ENCODE measurements around the gene ADTRP.

GRCh38 chr6:11669696-11670095 lies 108.9 kb downstream of the ADTRP start:
- no peak for TF ChIP-seq ZFP3 (CRISPR knock-in tag; IDR thresholded peaks at IDR 0.05)
- TF ChIP-seq ISL1 (CRISPR knock-in tag; IDR thresholded peaks at IDR 0.05) = no peak
- TF ChIP-seq ESRRG (CRISPR knock-in tag; IDR thresholded peaks at IDR 0.05) = no peak
- no peak for TF ChIP-seq CREB5 (CRISPR knock-in tag; IDR thresholded peaks at IDR 0.05; ENCODE audit: low read depth)
- TF ChIP-seq PATZ1 (CRISPR knock-in tag; IDR thresholded peaks at IDR 0.05; ENCODE audit: borderline replicate concordance) = no peak
- TF ChIP-seq PPARA (CRISPR knock-in tag; IDR thresholded peaks at IDR 0.05; ENCODE audit: borderline replicate concordance) = no peak
- TF ChIP-seq ZFP30 (CRISPR knock-in tag; IDR thresholded peaks at IDR 0.05) = no peak
- TF ChIP-seq, protein P1, sequence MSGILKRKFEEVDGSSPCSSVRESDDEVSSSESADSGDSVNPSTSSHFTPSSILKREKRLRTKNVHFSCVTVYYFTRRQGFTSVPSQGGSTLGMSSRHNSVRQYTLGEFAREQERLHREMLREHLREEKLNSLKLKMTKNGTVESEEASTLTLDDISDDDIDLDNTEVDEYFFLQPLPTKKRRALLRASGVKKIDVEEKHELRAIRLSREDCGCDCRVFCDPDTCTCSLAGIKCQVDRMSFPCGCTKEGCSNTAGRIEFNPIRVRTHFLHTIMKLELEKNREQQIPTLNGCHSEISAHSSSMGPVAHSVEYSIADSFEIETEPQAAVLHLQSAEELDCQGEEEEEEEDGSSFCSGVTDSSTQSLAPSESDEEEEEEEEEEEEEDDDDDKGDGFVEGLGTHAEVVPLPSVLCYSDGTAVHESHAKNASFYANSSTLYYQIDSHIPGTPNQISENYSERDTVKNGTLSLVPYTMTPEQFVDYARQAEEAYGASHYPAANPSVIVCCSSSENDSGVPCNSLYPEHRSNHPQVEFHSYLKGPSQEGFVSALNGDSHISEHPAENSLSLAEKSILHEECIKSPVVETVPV (CRISPR knock-in tag; IDR thresholded peaks at IDR 0.05) = no peak
- TF ChIP-seq TCF4 (CRISPR knock-in tag; IDR thresholded peaks at IDR 0.05; ENCODE audit: borderline replicate concordance) = no peak
- TF ChIP-seq GLIS3 (CRISPR knock-in tag; IDR thresholded peaks at IDR 0.05) = no peak
- TF ChIP-seq OSR1 (CRISPR knock-in tag; IDR thresholded peaks at IDR 0.05) = no peak
- no peak for TF ChIP-seq BACH2 (CRISPR knock-in tag; IDR thresholded peaks at IDR 0.05; ENCODE audit: borderline replicate concordance)

Measured in SK-N-SH treated with all-trans-retinoic acid at 6 μM for 48 hours (cell line).